Adipose tissue (tissue), 3 donors: ENCODE results near the gene MAPKAP1. TPM values are rescaled to one million over a fixed set of nuclear protein-coding genes. Genes with fewer than 3 reads are reported as not detected.

Source experiments
- H3K27ac ChIP-seq: one replicate; pipeline ENCODE4 v1.5.1; 2013; ENCODE audit warnings: low read depth, low read length
- WGBS, 3 donors: extraction: QIAGEN DNeasy Blood & Tissue Kit; methylation state at CpG; one replicate each; pipeline ENCODE4 v1.1.7; 2013; 5-methylcytosine and 5-hydroxymethylcytosine counted together
- polyA plus RNA-seq, 3 donors: library from polyadenylated mRNA; stranded (reverse); fragments of 200-250 nt; gene quantifications; one replicate each; pipeline ENCODE4 v1.2.3, GENCODE V29; 2013
- donor health status: healthy with polysubstance abuse.
- donor health status: Bipolar disorder and iron deficiency.
- donor health status: healthy.

The MAPKAP1 gene
- polyA plus RNA-seq, 3 donors = 28.1 to 57.0 (median 50.5) TPM

DNA sequence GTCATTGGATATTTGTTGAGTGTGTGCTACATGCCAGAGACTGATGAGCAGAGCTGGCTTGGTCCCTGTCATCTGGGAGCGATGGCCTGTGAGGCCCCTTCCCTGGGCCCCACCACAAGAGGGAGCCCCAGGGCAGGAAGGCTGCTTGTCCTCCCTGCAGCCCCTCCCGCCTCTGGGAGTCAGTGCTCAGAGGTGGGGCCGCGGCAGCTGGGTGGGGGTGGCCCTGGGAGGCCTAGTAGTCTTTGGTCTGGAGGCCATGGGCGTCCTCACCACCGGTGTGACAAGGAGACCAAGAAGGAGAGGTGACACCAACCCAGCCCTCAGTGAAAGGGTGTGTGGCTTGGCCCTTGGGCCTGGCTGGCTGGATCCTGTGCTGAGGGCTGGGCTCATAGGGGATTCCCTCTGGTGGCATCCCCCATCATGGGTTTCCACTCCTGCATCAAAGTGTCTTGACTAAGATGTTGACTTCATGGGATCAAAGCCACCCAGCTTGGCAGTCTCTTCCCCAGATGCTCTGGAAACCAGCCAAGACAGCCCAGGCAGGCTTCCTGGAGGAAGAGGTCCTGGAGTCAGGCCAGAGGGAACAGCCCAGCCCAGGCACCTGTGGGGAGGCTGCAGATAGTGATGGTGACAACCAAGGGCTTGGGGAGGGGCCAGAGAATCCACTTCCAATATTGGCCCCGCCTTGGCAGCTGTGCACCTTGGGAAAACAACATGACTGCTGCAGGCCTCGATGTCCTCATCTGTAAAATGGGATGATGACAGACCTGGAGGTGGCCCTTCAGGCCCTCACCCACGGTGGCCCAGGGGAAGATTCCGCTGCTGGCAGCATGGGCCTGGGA, 278.7 kb downstream of the MAPKAP1 start:
- 82 to 91% (median 83%) methylated on average over 10 of the region's 10 CpGs for WGBS, 3 donors
- no peak overlapping the region for H3K27ac ChIP-seq

DNA sequence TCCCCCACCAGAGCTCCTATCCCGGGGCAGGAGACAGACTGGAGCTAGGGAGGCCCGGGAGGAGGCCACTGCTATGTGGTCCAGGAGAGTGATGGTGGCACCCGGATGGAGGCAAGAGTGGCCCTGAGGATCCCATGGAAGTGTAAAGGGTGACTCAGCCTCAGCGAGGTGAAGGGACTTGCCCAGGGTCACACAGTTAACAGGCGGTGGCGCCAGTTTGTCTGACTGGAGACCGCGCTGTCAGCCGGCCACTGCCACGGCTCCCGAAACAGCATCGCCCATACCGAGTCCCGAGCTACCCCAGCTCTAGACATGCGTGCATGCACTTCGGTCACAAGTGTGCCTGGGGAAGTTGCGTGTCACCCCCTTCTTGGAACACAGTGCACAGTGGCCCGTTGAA, 279.5 kb downstream of the MAPKAP1 start:
- WGBS, 3 donors = 90 to 96% (median 94%) methylated on average over 18 of the region's 18 CpGs
- no peak overlapping the region for H3K27ac ChIP-seq

DNA sequence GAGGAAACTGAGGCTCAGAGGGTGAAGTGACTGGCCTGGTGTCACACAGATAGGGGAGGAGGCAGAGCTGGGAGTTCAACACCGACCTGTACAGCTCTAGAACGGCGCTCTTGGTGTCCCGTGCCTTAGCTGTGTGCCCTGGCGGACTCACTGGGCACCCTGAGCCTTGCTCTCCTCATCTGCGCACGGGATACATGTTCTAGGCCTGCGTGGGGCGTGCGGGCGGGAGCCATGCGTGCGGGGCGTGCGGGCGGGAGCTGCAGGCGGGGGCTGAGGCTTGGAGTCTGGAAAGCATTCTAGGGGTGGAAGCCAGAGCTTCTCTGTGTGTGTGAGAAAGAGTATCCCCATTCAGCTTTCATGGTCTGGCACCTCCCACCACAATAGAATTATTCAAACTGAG, 280.1 kb downstream of the MAPKAP1 start:
- H3K27ac ChIP-seq = no peak overlapping the region
- 87 to 96% (median 88%) methylated on average over 17 of the region's 17 CpGs for WGBS, 3 donors

DNA sequence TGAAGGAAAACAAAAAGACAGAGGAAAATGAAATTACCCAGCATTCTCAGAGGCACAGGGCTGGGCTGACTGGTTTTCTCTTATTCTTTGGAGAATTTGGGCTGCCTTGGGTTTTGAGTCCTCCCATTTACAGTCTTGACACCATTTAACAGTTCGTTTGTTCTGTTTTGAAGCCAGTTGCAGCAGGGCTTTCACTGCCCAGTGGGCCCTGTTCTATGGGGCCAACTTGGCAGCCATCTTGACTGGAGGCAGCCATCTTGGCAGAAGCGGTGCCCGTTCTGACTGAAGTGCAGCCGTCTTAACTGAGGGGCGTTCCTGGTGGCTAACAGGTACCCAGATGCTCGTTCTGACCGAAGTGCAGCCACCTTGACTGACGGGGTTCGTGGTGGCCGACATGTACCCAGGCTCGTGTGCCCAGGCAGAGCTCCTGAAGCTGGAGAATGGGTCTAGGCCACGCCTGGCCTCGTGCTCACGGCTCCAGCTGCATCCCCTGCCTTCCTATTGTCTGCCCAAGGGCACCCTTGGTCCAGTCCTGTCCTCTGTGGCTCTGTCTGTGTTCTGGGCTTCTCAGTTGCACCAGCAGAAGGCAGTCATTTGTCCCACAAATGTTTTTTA, 281.0 kb downstream of the MAPKAP1 start:
- 89 to 95% (median 90%) methylated on average over 14 of the region's 14 CpGs for WGBS, 3 donors
- H3K27ac ChIP-seq = no peak overlapping the region

DNA sequence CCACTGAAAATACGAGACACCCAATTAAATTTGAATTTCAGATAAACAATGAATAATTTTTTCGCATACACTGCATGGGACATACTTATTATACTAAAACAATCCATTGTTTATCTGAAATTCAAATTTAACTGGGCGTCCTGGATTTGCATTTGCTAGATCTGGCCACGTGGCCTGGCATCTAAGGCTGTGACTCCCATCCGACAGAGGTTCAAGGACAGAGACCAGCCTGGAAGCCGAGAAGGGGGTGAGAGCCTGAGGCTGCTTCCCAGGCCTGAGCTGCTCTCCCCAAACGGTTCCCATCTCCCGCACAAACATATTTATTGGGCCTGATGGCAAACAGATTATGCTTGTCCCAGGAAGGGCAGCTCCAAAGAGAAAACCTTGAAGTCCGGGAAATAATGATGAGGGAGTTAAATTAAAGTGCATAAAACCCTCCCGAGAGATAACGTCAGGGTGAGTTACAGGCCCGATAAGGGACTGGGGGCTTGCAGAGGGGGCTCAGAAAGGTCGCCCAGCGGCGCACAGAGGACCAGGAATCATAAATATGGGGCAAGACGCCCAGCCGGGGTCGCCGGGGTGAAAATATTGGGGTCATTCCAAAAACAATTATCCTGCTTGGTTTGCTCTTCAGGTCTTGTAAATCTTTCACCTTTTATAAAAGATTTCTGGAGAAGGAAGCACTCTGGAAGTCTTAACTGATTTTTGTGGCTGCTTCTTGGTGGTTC, 281.7 kb downstream of the MAPKAP1 start:
- no peak overlapping the region for H3K27ac ChIP-seq
- 60 to 68% (median 61%) methylated on average over 19 of the region's 19 CpGs for WGBS, 3 donors

DNA sequence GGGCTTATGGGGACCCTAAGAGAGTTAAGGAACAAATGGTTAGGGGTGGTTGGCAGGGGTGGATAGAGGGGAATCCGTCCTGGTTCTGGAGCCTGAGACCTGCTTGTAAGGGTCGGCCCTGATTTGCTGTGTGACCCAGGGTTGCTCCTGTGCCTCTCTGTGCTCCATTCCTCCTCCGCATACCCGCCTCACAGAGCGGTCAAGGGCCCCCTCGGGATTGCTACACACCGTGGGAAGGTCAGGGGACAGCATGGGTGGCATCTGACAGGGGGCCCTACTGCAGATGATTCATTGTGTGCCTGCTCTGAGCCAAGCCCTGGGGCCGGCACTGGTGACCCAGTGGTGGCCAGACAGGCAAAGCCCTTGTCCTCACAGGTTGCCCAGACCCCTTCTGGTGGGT, 283.0 kb downstream of the MAPKAP1 start:
- 65 to 90% (median 80%) methylated on average over 8 of the region's 8 CpGs for whole genome bisulfite sequencing, 3 donors
- no peak overlapping the region for H3K27ac ChIP-seq

DNA sequence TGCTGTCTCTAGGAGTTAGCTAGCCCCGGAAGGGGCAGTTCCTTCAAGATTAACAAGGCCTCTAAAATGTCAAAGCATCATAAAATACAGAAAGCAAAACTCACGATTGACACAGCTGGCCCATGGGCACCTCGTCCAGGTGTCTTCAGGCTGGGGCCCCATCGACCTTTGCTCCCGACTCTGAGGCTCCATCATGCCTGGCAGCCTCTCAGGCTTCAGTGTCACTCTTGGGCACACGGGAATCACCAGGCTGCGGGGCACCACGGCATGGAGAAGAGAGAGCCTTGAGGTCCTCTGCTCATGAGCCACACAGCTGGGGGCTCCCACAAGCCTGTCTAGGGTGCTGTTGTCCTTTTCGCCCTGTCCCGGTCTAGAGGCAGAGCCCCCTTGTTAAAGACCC, 284.2 kb downstream of the MAPKAP1 start:
- WGBS, 3 donors = 61 to 92% (median 88%) methylated on average over 10 of the region's 10 CpGs
- no peak overlapping the region for H3K27ac ChIP-seq

DNA sequence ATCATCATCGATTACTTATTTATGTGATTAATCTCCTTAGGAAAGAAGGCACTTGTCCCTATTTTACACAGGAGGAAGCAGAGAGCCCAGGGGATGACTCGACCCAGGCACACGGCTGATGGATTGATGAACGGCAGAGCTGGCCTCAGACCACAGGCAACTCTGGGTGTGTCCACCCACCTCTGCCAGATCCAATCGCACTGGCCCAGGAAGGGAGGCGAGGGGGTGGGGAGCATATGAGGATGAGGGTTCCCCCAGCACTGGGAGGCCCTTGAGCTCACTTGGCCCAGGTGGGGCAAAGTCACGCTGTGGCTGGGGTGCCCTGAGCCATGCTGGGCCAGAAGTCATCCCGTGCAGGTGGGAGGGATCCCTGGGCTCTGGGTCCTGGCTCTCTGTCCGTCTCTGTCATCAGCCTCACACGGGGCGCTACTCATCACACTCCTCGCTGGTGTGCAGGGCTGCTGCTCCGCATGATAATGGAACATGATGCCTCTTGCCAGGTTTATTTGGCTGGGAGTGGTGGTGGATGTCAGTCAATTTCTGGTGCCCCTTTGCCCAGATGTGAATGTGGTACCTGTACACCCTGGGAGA, 285.3 kb downstream of the MAPKAP1 start:
- 82 to 85% (median 83%) methylated on average over 13 of the region's 13 CpGs for WGBS, 3 donors

DNA sequence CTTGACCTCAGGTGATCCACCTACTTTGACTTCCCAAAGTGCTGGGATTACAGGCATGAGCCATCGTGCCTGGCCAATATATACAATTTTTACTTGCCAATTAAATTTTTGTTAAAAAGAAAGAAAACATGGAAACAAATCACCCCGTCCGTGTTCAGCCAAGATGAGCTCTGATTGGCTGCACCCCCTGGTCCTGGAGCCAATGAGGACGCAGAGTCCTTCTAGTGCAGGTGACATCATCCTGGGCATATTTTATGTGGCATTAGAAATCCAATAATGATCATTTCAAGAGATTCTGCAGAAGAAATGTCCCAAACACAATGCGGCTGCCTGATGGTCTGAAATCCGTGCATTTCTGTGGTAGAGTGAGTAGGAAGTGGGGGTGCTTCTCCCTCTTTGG, 285.8 kb downstream of the MAPKAP1 start:
- 91 to 93% (median 92%) methylated on average over 6 of the region's 6 CpGs for WGBS, 3 donors
- H3K27ac ChIP-seq = no peak overlapping the region

More for the DNA sequence above, 285.3 kb downstream of the MAPKAP1 start:
- no peak overlapping the region for H3K27ac ChIP-seq

DNA sequence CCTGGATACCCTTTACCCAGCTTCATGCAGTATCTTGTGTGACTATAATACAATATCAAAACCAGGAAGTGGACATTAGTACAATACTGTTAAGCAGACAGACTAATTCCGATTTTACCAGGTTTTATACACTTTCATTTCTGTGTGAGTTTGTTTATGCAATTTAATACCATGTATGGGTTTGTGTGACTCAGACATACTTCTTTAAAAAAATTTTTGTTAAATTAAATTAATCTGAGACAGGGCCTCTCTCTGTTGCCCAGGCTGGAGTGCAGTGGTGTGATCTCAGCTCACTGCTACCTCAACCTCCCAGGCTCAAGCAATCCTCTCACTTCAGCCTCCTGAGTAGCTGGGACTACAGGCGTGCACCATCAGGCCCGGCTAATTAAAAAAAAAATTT, 288.6 kb downstream of the MAPKAP1 start:
- no peak overlapping the region for H3K27ac ChIP-seq
- WGBS, 3 donors = 80 to 83% (median 83%) methylated on average over 3 of the region's 3 CpGs

DNA sequence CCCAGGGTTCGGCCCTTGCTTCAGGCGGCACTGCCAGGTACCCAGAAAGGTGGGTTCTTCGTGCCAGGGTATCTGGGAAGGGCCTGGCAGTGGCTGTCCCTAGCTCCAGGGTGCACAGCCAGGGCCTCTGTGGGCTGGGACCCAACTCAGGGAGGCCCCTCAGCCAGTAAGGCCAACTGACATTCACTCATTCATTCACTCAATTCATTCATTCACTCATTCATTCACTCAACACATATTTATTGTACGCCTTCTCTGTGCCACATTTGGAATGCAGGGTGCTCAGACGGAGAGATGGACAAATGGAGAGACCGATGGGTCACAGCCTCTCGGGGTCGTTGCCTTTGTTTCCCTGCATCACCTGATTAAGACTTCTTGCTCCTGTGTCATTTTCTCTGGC, 290.5 kb downstream of the MAPKAP1 start:
- no peak overlapping the region for H3K27ac ChIP-seq
- WGBS, 3 donors = 92 to 97% (median 95%) methylated on average over 8 of the region's 8 CpGs

DNA sequence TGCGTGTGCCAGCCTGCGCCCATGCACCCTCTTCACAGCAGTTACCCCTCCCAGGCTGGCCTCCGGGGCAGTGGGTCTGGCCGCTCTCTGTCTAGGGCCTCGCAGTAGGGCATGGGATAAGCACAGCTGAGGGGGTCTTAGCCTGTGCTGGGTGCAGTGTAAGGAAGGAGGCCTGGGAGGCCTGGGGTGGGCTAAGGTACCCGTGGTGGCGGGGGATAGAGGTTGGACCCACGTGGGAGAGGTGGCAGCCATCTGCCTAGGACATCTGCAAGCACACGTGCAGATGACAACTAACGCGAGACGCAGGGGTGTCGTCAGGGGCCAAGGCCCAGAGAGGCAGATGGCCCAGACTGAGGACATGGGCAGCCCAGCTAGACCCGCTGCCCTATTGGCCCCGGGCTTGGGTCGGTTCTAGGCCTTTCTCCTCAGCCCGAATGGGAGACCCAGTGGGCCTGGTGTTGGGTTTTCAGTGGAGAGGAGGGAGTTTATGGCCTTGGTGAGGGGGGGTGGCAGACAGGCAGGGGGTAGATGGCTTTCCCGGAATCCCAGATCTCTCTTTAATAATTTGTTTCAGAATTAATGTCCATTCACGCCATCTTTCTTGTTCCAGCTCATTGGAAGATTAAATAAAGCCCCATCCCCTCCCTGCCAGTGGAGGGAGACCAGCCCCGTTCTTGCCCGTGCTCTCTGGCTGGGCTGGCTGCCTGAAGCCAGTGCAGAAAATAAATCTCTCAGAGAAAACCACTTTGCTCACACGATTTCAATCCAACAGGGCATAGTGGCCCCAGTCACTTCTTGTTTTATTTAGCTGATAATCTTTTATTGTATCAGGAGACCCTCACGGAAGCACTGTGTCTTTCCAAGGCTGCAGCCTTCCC, 291.2 kb downstream of the MAPKAP1 start:
- 87 to 90% (median 89%) methylated on average over 20 to 23 of the region's 23 CpGs for WGBS, 3 donors
- no peak overlapping the region for H3K27ac ChIP-seq

DNA sequence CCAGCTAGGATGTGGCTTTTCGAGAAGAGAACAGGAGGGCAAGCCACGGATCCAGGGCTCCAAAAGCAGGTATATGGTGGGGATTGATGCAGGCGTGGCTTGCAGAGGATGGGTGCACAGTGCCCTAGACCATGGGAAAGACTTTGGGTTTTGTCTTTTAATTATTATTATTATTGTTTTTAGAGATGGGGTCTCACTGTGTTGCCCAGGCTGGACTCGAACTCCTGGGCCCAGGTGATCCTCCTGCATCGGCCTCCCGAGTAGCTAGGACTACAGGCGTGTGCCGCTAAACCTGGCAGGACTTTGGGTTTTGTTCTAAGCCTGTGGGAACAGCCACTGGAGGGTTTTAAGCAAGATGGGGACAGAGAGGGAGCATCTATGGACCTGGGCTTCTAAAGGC, 293.4 kb downstream of the MAPKAP1 start:
- no peak overlapping the region for H3K27ac ChIP-seq
- whole genome bisulfite sequencing, 3 donors = 90 to 96% (median 96%) methylated on average over 8 of the region's 8 CpGs

DNA sequence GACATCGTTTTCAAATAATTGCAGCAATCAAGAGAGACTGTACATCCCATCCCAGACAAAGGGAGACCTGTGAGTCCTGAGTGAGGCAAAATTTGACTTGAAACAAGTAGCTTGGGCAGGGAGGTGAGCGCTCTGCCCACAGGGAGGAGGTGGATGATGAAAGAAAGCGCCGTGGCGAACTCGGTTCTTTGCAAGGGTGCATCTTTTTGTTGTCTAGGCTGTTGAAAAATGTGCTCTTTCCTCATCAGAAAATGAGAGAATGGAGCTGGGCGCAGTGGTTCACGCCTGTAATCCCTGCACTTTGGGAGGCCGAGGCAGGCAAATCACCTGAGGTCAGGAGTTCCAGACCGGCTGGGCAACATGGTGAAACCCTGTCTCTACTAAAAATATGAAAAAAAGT, 294.8 kb downstream of the MAPKAP1 start:
- no peak overlapping the region for H3K27ac ChIP-seq
- 76 to 80% (median 78%) methylated on average over 10 of the region's 10 CpGs for WGBS, 3 donors

DNA sequence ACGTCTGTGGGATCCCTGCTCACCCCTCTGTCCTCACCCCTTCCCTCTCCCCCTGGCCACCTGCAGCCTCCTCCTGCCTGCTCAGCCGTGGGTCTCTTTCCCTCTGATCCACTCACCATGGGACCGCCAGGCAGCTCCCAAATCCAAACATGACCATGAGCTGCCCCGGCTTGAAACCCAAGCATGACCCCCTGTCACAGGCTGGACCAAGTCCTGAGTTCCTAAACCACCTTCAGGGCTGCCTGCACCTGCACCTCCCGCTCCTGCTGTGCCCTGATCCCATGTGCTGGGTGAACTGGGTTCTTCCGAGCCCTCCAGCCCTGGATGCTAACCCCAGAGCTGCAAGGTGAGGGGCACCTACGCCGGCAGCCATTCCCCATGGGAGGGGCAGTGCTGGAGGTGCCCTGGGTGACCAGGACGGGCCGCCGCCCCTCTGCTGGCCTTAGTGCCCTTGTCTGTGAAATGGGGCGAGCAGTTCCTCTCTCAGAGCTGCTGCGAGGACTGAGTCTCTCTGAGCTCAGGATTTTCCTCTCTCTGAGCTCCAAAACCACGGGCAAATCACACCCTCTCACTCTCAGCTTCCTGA, 295.7 kb downstream of the MAPKAP1 start:
- WGBS, 3 donors = 68 to 78% (median 72%) methylated on average over 14 of the region's 14 CpGs
- no peak overlapping the region for H3K27ac ChIP-seq

DNA sequence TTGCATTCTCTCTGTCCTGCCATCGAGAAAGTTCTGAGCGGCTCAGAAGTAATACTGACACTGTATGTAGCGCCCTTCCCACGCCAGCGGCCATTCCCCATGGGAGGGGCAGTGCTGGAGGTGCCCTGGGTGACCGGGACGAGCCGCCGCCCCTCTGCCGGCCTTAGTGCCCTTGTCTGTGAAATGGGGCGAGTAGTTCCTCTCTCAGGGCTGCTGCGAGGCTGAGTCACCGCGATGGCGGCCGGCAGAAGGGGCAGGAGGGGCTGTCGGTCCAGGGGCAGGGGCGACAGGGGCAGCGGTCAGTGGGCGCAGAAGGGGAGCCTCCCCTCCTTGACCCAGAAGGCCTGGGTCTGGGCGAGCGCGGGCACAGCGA, 296.5 kb downstream of the MAPKAP1 start:
- 85 to 94% (median 91%) methylated on average over 22 to 24 of the region's 24 CpGs for WGBS, 3 donors
- no peak overlapping the region for H3K27ac ChIP-seq

DNA sequence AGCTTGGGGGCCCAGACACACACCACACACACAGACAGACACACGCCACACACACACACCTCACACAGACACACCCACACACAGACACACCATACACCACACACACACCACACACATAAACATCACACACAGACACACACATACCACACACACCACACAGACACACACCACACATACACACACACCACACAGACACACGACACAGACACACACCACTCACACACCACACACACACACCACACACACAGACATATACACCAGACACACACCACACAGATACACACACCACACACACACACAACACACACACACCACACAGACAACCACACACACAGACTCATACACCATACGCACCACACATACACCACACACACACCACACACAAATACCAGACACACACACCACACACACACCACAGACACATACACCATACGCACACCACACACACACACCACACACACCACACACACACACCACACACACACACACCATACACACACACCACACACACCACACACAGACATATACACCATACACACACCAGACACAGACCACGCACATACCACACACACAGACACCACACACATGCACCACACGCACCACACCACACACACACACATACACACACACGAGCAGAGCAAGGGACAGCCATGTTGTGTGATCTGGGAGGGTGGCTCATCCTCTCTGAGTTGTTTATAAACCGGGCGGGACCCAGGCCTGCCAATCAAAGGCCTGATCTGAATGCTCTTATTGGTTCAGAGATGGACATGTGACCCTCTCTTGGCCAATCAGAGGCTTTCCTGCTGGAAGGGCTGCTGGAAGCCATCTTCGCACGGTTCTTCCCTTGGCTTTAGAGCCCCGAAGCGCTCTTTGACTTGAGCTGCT, 297.1 kb downstream of the MAPKAP1 start:
- no peak overlapping the region for H3K27ac ChIP-seq
- WGBS, 3 donors = 87 to 92% (median 90%) methylated on average over 13 of the region's 13 CpGs
